HG03342 (cell line): ENCODE data around the gene STAC.
"Not testable (repeated sequence)": the region's sequence is repeated elsewhere in the genome, so short reads cannot be mapped to it uniquely, and the experiment has no call there.

Experiments
- ATAC-seq: cut with Tn5 transposase; IDR thresholded peaks from one replicate; pipeline ENCODE4 v1.9.1; 2021; ENCODE audit warnings: mild to moderate bottlenecking, moderate library complexity; ENCODE audit not compliant: unreplicated experiment

Gene STAC

GRCh38 chr3:36476286-36476942 is 96.1 kb downstream of the STAC start:
- ATAC-seq: no peak

GRCh38 chr3:36477655-36478054 is 97.4 kb downstream of the STAC start:
- no peak for ATAC-seq

DNA sequence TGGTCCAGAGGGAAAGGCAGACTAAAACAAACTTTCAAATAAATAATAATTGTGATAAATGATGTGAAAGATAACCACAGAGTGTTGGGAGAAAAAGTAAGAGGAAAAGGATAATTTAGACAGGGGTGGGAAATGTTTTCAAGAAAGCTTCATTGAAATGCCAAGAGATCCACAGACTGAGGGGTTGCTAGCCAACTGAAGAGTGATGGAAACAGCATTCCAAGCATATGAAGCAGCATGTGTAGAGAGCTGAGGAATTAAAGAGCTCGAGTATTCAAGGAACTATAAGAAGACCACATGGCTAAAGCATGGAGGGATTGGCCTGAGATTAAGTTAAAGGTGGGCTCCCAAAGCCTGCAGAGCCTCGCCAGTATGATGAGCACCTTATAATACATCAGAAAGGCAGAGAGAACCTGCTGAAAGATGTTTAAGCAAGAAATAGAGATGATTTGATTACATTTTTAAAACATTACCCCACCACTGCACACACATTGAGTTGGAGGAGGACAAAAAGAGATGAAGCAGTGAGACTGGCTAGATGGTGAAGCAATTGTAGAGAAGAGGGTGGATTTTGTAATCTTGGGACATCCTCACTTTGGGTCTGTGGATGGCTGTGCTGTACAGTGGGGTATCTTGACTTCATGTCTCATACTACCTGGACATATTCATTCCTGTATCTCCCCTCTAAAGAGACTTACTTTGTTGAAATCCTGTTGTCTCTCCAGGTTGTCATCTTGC is 100.8 kb downstream of the STAC start:
- ATAC-seq: no peak

GRCh38 chr3:36482256-36482655 is 102.0 kb downstream of the STAC start:
- ATAC-seq: no peak

DNA sequence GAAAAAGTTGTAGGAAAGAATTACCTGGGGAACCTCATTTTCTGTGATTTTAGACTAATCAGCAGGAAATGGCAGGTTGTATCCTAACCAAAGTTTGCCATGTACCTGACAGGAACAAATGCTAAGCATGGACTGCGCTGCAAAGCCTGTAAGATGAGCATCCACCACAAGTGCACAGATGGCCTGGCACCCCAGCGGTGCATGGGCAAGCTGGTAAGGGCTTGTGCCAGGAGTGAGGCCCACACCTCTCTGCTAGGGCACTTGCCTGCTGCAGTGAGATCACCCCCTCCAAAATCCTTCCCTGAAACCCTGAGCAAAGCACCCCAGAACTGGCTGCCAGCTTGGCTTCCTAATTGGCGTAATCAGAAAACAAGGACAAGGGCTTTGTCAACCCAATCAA is 102.6 kb downstream of the STAC start:
- ATAC-seq: no peak

DNA sequence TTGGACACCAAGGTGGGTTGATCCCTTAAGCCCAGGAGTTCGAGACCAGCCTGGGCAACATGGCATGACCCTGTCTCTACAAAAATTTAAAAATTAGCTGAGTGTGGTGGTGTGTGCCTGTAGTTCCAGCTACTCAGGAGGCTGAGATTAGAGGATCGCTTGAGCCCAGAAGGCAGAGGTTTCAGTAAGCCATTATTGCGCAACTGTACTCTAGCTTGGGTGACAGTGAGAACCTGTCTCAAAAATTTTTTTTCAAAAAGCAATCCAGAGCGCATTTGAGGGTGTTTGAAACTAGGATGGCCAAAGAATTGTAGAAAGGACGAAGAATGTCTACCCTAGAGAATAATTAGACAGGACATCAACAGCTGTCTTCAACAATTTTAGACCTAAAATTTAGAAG is 103.4 kb downstream of the STAC start:
- ATAC-seq: no peak

- ATAC-seq: no peak
Observed at GRCh38 chr3:36484386-36484785, 104.1 kb downstream of the STAC start.

- ATAC-seq: no peak
Observed at GRCh38 chr3:36486009-36486795, 105.9 kb downstream of the STAC start.

GRCh38 chr3:36487616-36488015 is 107.3 kb downstream of the STAC start:
- ATAC-seq: no peak

DNA sequence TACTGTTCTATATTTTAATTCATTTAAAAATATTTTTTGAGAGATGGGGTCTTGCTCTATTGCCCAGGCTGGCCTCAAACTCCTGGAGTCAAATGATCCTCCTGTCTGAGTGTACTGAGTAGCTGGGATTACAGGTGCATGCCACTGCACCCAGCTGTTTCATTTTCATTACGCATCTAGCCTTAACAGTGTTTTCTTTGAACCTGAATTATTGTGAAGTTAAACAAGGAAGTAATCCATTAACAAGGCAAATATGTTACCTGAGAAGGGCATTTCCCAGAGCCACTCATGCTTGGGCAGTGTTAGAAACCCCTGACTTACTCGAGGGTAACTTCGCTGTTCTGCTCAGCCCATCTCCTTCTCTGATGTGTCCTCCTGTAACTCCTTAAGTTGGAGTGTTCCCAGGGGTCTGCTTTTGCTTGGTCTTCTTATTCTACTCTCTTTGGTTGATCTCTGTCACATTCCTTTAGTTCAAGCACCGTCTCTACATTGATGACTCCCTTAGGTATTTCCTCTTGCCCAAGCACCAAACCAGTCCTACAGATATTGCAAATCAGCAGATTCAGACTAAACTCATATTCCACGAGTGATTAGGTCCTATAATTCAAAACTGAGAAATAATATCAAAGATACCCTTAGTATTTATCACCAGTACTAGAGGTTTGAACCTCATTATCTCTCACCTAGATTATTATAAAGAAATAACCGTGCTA is 107.9 kb downstream of the STAC start:
- ATAC-seq: no peak

DNA sequence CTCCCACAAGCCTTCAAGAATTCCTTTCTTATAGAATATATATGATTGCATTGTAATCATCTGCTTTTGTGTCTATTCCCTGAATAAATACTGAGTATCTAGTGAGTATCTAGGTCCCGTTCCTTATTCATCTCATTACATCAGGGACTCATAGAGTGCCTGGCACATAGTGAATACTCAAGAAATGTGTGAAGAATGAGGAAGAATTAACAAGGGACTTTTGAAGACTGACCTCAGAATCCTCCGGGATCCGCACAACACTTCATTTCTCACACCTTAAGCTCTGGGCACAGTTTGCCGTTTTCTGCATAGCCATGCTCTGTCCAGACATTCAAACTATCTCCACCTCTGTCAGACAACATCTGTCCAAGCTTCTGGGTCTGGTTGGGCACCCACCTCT is 108.8 kb downstream of the STAC start:
- no peak for ATAC-seq

DNA sequence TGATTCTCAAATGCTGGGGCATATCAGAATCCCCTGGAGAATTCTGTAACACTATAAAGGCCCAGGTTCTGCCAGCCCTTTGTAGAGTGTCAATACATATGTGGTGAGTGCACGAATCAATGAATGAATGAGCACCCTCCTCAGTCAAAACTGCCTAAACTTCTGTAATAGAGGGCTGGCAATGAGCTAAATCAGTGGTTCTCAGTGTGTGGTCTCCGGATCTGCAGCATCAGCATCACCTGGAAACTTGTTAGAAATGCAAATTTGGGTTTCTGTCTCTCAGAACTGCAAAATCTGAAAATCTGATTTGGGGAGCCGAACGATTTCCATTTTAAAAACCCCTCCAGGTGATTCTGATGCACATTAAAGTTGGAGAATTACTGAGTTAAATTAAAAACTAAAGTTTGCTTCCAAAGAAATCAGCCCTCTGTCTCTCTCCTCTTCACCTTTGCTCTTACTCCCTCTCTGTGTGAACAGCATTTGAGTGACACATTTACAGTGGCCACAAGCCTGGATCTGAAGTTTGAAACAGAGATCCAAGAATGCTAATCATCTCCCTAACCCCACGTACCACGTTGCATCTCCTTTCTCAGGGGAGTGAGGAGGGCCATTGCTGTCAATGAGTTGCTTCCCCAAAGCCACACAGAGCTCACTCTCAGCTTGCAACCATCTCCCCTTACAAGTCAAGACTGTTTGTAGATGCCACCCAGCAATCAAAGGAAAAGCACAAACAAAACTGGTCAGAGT is 109.5 kb downstream of the STAC start:
- no peak for ATAC-seq

- ATAC-seq: no peak
Observed at GRCh38 chr3:36493051-36493450, 112.7 kb downstream of the STAC start.

- no peak for ATAC-seq
Observed at GRCh38 chr3:36494461-36495109, 114.3 kb downstream of the STAC start.

- ATAC-seq: no peak
Observed at GRCh38 chr3:36496684-36497633, 116.7 kb downstream of the STAC start.

DNA sequence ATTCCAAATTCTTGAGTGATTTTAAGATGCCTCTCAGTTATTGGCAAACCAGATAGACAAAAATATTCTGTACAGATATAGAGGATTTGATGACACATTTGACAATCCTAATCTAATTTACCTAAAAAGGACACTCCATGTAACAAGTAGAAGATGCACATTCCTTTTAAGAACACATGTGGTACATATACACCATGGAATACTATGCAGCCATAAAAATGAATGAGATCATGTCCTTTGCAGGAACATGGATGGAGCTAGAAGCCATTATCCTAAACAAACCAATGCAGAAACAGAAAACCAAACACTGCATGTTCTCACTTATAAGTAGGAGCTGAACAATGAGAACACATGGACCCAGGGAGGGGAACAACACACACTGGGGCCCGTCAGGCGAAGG is 119.7 kb downstream of the STAC start:
- ATAC-seq: not testable (repeated sequence)

DNA sequence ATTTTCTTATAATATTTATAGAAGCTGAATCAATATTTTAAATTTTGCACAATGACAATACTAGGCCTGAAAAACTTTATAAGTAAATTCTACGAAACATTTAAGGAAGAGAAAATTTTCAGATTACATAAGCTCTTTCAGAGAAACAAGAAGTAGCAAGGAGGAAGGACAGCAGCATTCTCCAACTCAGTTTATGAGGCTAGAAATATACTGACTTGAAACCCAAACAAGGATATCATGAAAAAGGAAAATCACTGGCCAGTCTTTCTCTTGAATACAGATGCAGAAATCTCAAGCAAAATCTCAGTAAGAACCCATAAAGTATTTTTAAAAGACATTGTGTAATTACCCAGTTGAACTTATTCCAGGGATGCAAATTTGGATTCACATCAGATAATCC is 121.3 kb downstream of the STAC start:
- no peak for ATAC-seq

- ATAC-seq: no peak
Observed at GRCh38 chr3:36505393-36505792, 125.1 kb downstream of the STAC start.
